ENCODE results near the gene DOCK9.

The DOCK9 gene

DNA sequence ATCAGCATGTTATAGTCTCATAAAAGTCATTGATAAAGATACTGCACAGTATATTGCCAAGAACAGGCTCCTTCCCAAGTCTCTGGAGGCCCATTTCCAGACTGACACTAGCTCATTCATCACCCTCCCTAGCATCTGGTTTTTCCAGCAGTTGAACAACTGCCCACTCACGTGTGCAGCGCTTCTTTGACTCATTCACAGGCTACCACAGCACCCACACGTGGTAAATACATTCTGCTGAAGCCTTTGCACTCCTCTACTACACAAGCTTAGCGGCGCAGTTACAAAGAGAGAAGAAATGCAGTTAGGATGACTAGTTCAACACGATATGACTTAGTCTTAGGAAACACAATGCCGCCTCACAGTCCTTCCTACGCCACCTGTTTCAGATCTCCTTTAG is 87.7 kb downstream of the DOCK9 start:
- Histone ChIP-seq H2AFZ (ENCODE audit: low read length) (no peak overlapping the region), H3K4me3 (ENCODE audit: low read length) (no peak overlapping the region), H3K9me2 (replicated peaks; ENCODE audit: insufficient read depth, low read length) (no peaks in the 10 kb centered on the region), H3K4me2 (ENCODE audit: low read depth, low read length) (no peak overlapping the region), H3K79me2 (ENCODE audit: low read length) (no peaks in the 10 kb centered on the region), H3K9me3 (replicated peaks; ENCODE audit: insufficient read depth, low read length) (no peaks in the 10 kb centered on the region), H3K27ac (ENCODE audit: low read length) (no peak overlapping the region), H3K9ac (ENCODE audit: low read length) (no peak overlapping the region), H3K4me1 (ENCODE audit: low read length) (no peaks in the 10 kb centered on the region), H3K36me3 (replicated peaks; ENCODE audit: insufficient read depth, low read length) (0 out of 2 replicates have a peak, but pooled peaks cover 4% of the 10 kb centered on the region), H4K20me1 (ENCODE audit: insufficient read depth, low read length) (no peaks in the 10 kb centered on the region), H3F3A (ENCODE audit: insufficient read depth, low read length) (no peaks in the 10 kb centered on the region; the same call in 1 of the 2 replicates), H3K27me3 (replicated peaks; ENCODE audit: insufficient read depth, low read length) (no peaks in the 10 kb centered on the region)
- DNase-seq, result no peak
- TF ChIP-seq EZH2 (optimal IDR thresholded peaks at IDR 0.05; ENCODE audit: low read depth, low read length) (no peak), EZH2phosphoT487 (IDR thresholded peaks at IDR 0.05; ENCODE audit: low read length) (no peak)
- TF ChIP-seq, protein P1, sequence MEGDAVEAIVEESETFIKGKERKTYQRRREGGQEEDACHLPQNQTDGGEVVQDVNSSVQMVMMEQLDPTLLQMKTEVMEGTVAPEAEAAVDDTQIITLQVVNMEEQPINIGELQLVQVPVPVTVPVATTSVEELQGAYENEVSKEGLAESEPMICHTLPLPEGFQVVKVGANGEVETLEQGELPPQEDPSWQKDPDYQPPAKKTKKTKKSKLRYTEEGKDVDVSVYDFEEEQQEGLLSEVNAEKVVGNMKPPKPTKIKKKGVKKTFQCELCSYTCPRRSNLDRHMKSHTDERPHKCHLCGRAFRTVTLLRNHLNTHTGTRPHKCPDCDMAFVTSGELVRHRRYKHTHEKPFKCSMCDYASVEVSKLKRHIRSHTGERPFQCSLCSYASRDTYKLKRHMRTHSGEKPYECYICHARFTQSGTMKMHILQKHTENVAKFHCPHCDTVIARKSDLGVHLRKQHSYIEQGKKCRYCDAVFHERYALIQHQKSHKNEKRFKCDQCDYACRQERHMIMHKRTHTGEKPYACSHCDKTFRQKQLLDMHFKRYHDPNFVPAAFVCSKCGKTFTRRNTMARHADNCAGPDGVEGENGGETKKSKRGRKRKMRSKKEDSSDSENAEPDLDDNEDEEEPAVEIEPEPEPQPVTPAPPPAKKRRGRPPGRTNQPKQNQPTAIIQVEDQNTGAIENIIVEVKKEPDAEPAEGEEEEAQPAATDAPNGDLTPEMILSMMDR (IDR thresholded peaks at IDR 0.05; ENCODE audit: low read length), result no peak

DNA sequence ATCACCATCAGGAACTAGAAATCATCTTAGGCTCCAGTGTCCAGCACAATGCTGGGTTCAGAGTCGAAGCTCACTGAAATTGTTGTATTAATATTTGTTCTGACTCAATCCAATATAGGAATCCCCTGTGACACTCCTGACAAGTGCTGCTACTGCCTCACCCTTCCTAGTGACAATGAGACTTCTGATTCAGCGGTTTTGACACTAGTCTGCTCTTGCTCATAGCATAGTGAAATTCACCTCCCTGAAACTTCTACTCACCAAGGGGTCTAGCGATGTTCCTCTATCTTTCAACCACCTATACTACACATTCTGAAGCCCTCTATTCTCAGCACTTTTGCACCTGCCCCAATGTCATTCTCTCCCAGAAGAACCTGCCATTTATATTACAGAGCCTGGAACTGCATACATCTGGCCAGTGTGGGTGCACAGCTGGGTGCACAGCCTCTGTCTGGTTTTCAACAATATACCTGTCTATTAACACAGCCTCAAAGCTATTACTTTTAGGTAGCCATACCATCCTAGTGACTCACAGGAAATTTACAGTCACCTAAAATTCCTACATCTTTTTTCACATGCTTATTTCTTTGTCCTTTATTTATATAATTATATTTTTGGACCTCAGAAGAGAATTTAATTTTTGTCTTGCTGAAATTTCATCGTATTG is 88.3 kb downstream of the DOCK9 start:
- no peaks in the 10 kb centered on the region for H3K27me3 ChIP-seq (replicated peaks; ENCODE audit: insufficient read depth, low read length)
- no peaks in the 10 kb centered on the region; the same call in 1 of the 2 replicates for H3F3A ChIP-seq (ENCODE audit: insufficient read depth, low read length)
- no peak overlapping the region for H3K27ac ChIP-seq (ENCODE audit: low read length)
- no peak overlapping the region for H2AFZ ChIP-seq (ENCODE audit: low read length)
- 0 out of 2 replicates have a peak, but pooled peaks cover 4% of the 10 kb centered on the region for H3K36me3 ChIP-seq (replicated peaks; ENCODE audit: insufficient read depth, low read length)
- no peaks in the 10 kb centered on the region for H3K9me2 ChIP-seq (replicated peaks; ENCODE audit: insufficient read depth, low read length)
- no peaks in the 10 kb centered on the region for H4K20me1 ChIP-seq (ENCODE audit: insufficient read depth, low read length)
- no peak for TF ChIP-seq EZH2phosphoT487 (IDR thresholded peaks at IDR 0.05; ENCODE audit: low read length)
- TF ChIP-seq EZH2 (optimal IDR thresholded peaks at IDR 0.05; ENCODE audit: low read depth, low read length), result no peak
- TF ChIP-seq, protein P1 (IDR thresholded peaks at IDR 0.05; ENCODE audit: low read length), result no peak
- no peaks in the 10 kb centered on the region for H3K79me2 ChIP-seq (ENCODE audit: low read length)
- H3K4me2 ChIP-seq (ENCODE audit: low read depth, low read length), result no peak overlapping the region
- no peaks in the 10 kb centered on the region for H3K4me1 ChIP-seq (ENCODE audit: low read length)
- no peak overlapping the region for H3K9ac ChIP-seq (ENCODE audit: low read length)
- DNase-seq, result peak; percentile 21
- no peaks in the 10 kb centered on the region for H3K9me3 ChIP-seq (replicated peaks; ENCODE audit: insufficient read depth, low read length)
- H3K4me3 ChIP-seq (ENCODE audit: low read length), result no peak overlapping the region

DNA sequence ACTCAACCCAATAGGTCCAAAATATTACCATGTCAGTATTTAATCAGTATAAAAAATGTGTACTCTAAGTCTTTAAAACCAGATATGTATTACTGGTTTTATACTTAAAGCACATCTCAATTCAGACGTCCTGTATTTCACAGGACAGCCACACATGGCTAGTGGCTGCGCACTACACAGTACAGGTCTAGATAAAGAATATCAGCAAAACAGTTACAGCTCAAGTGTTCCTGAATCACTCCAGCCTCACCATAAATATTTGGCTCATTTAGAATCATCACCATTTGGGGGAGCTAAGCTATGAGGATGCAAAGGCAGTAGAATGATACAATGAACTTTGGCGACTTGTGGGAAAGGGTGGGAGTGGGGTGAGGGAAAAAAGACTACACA is 89.0 kb downstream of the DOCK9 start:
- H4K20me1 ChIP-seq (ENCODE audit: insufficient read depth, low read length), result no peaks in the 10 kb centered on the region
- no peak overlapping the region for H3K4me2 ChIP-seq (ENCODE audit: low read depth, low read length)
- no peak overlapping the region for H3K9ac ChIP-seq (ENCODE audit: low read length)
- no peak overlapping the region for H3K27ac ChIP-seq (ENCODE audit: low read length)
- no peak overlapping the region for H2AFZ ChIP-seq (ENCODE audit: low read length)
- no peaks in the 10 kb centered on the region for H3K27me3 ChIP-seq (replicated peaks; ENCODE audit: insufficient read depth, low read length)
- H3K36me3 ChIP-seq (replicated peaks; ENCODE audit: insufficient read depth, low read length), result 0 out of 2 replicates have a peak, but pooled peaks cover 4% of the 10 kb centered on the region
- no peaks in the 10 kb centered on the region; the same call in 1 of the 2 replicates for H3F3A ChIP-seq (ENCODE audit: insufficient read depth, low read length)
- no peaks in the 10 kb centered on the region for H3K9me2 ChIP-seq (replicated peaks; ENCODE audit: insufficient read depth, low read length)
- H3K4me3 ChIP-seq (ENCODE audit: low read length), result no peak overlapping the region
- no peak for DNase-seq
- no peaks in the 10 kb centered on the region for H3K79me2 ChIP-seq (ENCODE audit: low read length)
- no peaks in the 10 kb centered on the region for H3K9me3 ChIP-seq (replicated peaks; ENCODE audit: insufficient read depth, low read length)
- no peaks in the 10 kb centered on the region for H3K4me1 ChIP-seq (ENCODE audit: low read length)
- TF ChIP-seq EZH2phosphoT487 (IDR thresholded peaks at IDR 0.05; ENCODE audit: low read length), result no peak
- no peak for TF ChIP-seq EZH2 (optimal IDR thresholded peaks at IDR 0.05; ENCODE audit: low read depth, low read length)
- TF ChIP-seq, protein P1 (IDR thresholded peaks at IDR 0.05; ENCODE audit: low read length), result no peak
